HepG2 (cell line): ENCODE measurements around the gene SECTM1. TPM values are rescaled to one million over a fixed set of nuclear protein-coding genes. Genes with fewer than 3 reads are reported as not detected.
A peak's percentile ranks its signal among the peaks of the same experiment; 100 is the strongest.

ENCODE experiments used
- AKAP8 ChIP-seq: sonication (generic); formaldehyde crosslinking; IDR thresholded peaks from 2 replicates; pipeline ENCODE4 v1.5.1; 2020; ENCODE audit warnings: mild to moderate bottlenecking, missing genetic modification reagents
- ARID2 ChIP-seq: sonication (generic); formaldehyde crosslinking; IDR thresholded peaks from 2 replicates; pipeline ENCODE4 v1.8.1; 2022; ENCODE audit warnings: mild to moderate bottlenecking, missing genetic modification reagents, borderline replicate concordance
- GLMP ChIP-seq: sonication (generic); formaldehyde crosslinking; IDR thresholded peaks from 2 replicates; pipeline ENCODE4 v1.9.0; 2021; ENCODE audit warnings: missing genetic modification reagents, mild to moderate bottlenecking, borderline replicate concordance
- HMGXB4 ChIP-seq, 2 experiments: sonication (generic) in 1 of 2; formaldehyde crosslinking in 1 of 2; IDR thresholded peaks; 2 replicates each; pipeline versions ENCODE4 v1.4.0 to v1.6.1; 2018 to 2020; ENCODE audit warnings: missing genetic modification reagents in 2 of 2, borderline replicate concordance in 1 of 2, low read depth in 1 of 2, mild to moderate bottlenecking in 1 of 2, missing biosample characterization in 1 of 2
- HNRNPH1 ChIP-seq: fragments of 200-400 bp; formaldehyde crosslinking; optimal IDR thresholded peaks from 2 replicates; pipeline ENCODE3; 2017; ENCODE audit warnings: mild to moderate bottlenecking, low read depth, low read length
- KLF13 ChIP-seq: sonication (generic); formaldehyde crosslinking; IDR thresholded peaks from 2 replicates; pipeline ENCODE4 v1.4.0; 2020; ENCODE audit warnings: mild to moderate bottlenecking, missing genetic modification reagents
- MAFF ChIP-seq: IDR thresholded peaks from 2 replicates; pipeline ENCODE4 v1.6.1; 2011; ENCODE audit warnings: low read depth, low read length, improper control_type of control experiment
- PAXIP1 ChIP-seq: sonication (generic); formaldehyde crosslinking; conservative IDR thresholded peaks from 2 replicates; pipeline ENCODE4 v1.4.0; 2020; ENCODE audit warnings: mild to moderate bottlenecking, missing genetic modification reagents, moderate library complexity
- SIX1 ChIP-seq: sonication (generic); formaldehyde crosslinking; IDR thresholded peaks from 2 replicates; pipeline ENCODE4 v1.4.0; 2020; ENCODE audit warnings: missing genetic modification reagents, borderline replicate concordance
- ZBTB37 ChIP-seq: sonication (generic); formaldehyde crosslinking; IDR thresholded peaks from 2 replicates; pipeline ENCODE4 v1.4.0; 2020; ENCODE audit warnings: mild to moderate bottlenecking, missing genetic modification reagents
- ZNF337 ChIP-seq: sonication (generic); formaldehyde crosslinking; IDR thresholded peaks from 2 replicates; pipeline ENCODE4 v1.5.1; 2020; ENCODE audit warnings: missing genetic modification reagents, low read depth, mild to moderate bottlenecking, borderline replicate concordance
- ZNF850 ChIP-seq: sonication (generic); formaldehyde crosslinking; conservative IDR thresholded peaks from 2 replicates; pipeline ENCODE4 v1.9.0; 2021; ENCODE audit warnings: mild to moderate bottlenecking, missing genetic modification reagents
- polyA plus RNA-seq, 8 experiments: library from polyadenylated mRNA; depleted of rRNA in 3 of 8; stranded (reverse) in 7 of 8; unstranded in 1 of 8; fragments of >200 nt; fragmentation: Illumina TruSeq in 4 of 8; extraction: Trizol in 4 of 8; gene quantifications; 2 replicates each; pipeline versions ENCODE4 v1.2.1 to v1.2.3, GENCODE V29; 2011 to 2016; ENCODE audit warnings: low read depth in 4 of 8, missing spikeins in 1 of 8, mixed read lengths in 1 of 8; ENCODE audit not compliant: insufficient read depth in 1 of 8
- total RNA-seq, 5 experiments: library from RNA; depleted of rRNA; stranded (reverse); fragments of >200 nt; fragmentation: Illumina TruSeq; extraction: Trizol; gene quantifications; 2 replicates each; pipeline ENCODE4 v1.2.3, GENCODE V29; 2016; ENCODE audit warnings: low read depth in 1 of 5
- TF ChIP-seq, protein P1 (sequence below): sonication (generic); formaldehyde crosslinking; conservative IDR thresholded peaks from 2 replicates; pipeline ENCODE4 v1.4.0; 2020; ENCODE audit warnings: missing genetic modification reagents
- TF ChIP-seq, protein P2 (sequence below): sonication (generic); formaldehyde crosslinking; IDR thresholded peaks from 2 replicates; pipeline ENCODE4 v1.8.1; 2023; ENCODE audit warnings: mild to moderate bottlenecking, missing genetic modification reagents

The SECTM1 gene
- total and polyA plus RNA-seq, 2 of the 13 experiments (the other 11 are each of a cell fraction or from before 2014, with no cell fraction given) = 3.5 to 5.3 TPM

DNA sequence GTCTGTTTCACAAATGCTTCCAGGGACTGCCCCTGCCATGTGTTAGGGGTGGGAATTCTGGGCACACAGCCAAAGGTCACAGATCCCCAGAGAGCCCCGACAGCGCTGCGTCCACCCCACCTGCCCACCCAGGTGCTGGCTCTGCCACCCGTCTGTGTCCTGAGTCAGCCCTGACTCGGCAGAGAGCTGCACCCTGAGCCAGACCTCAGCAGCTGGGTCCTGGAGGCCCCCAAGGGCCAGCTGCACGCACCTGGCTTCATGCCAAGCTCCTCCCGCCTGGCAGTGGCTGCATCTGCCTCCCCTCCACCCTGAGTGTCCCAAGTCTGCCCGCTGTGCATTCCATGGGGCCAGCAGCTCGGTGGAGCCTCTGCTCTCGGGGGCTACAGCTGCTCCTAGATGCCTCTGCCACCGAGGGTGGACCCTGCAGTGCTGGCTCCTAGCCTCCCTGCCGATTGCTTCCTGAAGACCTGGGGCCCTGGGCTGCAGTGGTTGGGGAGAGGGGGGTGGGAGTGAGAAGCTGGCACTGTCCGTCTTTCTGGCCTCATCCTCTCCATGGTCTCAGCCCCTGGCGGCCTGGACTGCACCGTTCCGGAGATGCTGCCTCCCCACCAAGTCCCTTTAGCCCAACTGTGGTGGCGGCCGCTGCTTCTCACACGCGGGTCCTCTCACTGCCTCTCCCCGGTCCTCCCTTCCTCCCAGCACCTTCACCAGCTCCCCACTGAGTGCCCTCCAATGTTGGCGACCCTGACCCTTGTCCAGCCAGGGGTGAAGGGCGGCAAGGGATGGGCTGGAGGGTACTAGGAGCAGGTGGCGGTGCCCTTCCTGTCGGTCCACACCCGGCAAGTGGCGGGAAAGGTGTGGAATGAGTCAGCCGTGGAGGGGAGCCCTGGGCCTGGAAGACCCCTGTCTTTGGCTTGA lies 3.0 kb downstream of the SECTM1 start (continued):
- TF ChIP-seq HMGXB4 (CRISPR knock-in tag; IDR thresholded peaks at IDR 0.05; ENCODE audit: borderline replicate concordance in 1 of 2, low read depth in 1 of 2) = peak in 1 of 2 experiments; percentile 39; a peak in 2 of 4 replicates
- no peak for TF ChIP-seq SIX1 (CRISPR knock-in tag)
- TF ChIP-seq GLMP (CRISPR knock-in tag) = no peak
- no peak; the same call in 1 of the 2 replicates for TF ChIP-seq AKAP8 (CRISPR knock-in tag)
- TF ChIP-seq ZNF850 (CRISPR knock-in tag) = no peak
- TF ChIP-seq ARID2 (CRISPR knock-in tag) = no peak
- TF ChIP-seq, protein P1, sequence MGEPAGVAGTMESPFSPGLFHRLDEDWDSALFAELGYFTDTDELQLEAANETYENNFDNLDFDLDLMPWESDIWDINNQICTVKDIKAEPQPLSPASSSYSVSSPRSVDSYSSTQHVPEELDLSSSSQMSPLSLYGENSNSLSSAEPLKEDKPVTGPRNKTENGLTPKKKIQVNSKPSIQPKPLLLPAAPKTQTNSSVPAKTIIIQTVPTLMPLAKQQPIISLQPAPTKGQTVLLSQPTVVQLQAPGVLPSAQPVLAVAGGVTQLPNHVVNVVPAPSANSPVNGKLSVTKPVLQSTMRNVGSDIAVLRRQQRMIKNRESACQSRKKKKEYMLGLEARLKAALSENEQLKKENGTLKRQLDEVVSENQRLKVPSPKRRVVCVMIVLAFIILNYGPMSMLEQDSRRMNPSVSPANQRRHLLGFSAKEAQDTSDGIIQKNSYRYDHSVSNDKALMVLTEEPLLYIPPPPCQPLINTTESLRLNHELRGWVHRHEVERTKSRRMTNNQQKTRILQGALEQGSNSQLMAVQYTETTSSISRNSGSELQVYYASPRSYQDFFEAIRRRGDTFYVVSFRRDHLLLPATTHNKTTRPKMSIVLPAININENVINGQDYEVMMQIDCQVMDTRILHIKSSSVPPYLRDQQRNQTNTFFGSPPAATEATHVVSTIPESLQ = no peak
- TF ChIP-seq HNRNPH1 = no peak
- peak; percentile 87 for TF ChIP-seq PAXIP1 (CRISPR knock-in tag)
- TF ChIP-seq, protein P2, sequence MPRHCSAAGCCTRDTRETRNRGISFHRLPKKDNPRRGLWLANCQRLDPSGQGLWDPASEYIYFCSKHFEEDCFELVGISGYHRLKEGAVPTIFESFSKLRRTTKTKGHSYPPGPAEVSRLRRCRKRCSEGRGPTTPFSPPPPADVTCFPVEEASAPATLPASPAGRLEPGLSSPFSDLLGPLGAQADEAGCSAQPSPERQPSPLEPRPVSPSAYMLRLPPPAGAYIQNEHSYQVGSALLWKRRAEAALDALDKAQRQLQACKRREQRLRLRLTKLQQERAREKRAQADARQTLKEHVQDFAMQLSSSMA (CRISPR knock-in tag) = 0 out of 2 replicates have a peak, but pooled peaks have one; percentile 17
- peak; percentile 46; the same call in 1 of the 2 replicates for TF ChIP-seq KLF13 (CRISPR knock-in tag)
- no peak for TF ChIP-seq ZNF337
- no peak for TF ChIP-seq ZBTB37 (CRISPR knock-in tag)
- peak; percentile 66; the same call in 1 of the 2 replicates for TF ChIP-seq MAFF
